HepG2 (cell line): ENCODE data around the gene RPGRIP1. TPM values are rescaled to one million over a fixed set of nuclear protein-coding genes. Genes with fewer than 3 reads are reported as not detected.

Source experiments
- ATF7-NPFF ChIP-seq: sonication (generic); formaldehyde crosslinking; IDR thresholded peaks from 2 replicates; pipeline ENCODE4 v1.8.1; 2023; ENCODE audit warnings: mild to moderate bottlenecking, low read depth, missing genetic modification reagents, moderate library complexity
- CHD4 ChIP-seq: fragments of 200-600 bp; sonication (generic); IDR thresholded peaks from 2 replicates; pipeline ENCODE4 v1.7.0; 2017; ENCODE audit warnings: mild to moderate bottlenecking, low read length, borderline replicate concordance
- ELF3 ChIP-seq: IDR thresholded peaks from 2 replicates; pipeline ENCODE4 v1.6.1; 2016; ENCODE audit warnings: missing genetic modification reagents, missing compliant biosample characterization
- ERF ChIP-seq: IDR thresholded peaks from 2 replicates; pipeline ENCODE4 v1.6.1; 2018; ENCODE audit warnings: missing biosample characterization, missing genetic modification reagents
- GPBP1L1 ChIP-seq: sonication (generic); formaldehyde crosslinking; IDR thresholded peaks from 2 replicates; pipeline ENCODE4 v1.5.0; 2020; ENCODE audit warnings: mild to moderate bottlenecking, missing genetic modification reagents
- IKZF5 ChIP-seq: IDR thresholded peaks from 2 replicates; pipeline ENCODE4 v1.6.1; 2018; ENCODE audit warnings: missing genetic modification reagents, mild to moderate bottlenecking, missing compliant biosample characterization
- KDM6A ChIP-seq: IDR thresholded peaks from 2 replicates; pipeline ENCODE4 v1.6.1; 2016; ENCODE audit warnings: low read depth
- LRRFIP1 ChIP-seq: sonication (generic); formaldehyde crosslinking; conservative IDR thresholded peaks from 2 replicates; pipeline ENCODE4 v1.4.0; 2020; ENCODE audit warnings: missing genetic modification reagents
- MXD1 ChIP-seq: sonication (generic); formaldehyde crosslinking; IDR thresholded peaks from 2 replicates; pipeline ENCODE4 v1.4.0; 2020; ENCODE audit warnings: mild to moderate bottlenecking, missing genetic modification reagents
- NCOA5 ChIP-seq: sonication (generic); formaldehyde crosslinking; IDR thresholded peaks from 2 replicates; pipeline ENCODE4 v1.4.0; 2020; ENCODE audit warnings: missing genetic modification reagents
- NR2F6 ChIP-seq, 2 experiments: IDR thresholded peaks; 2 replicates each; pipeline ENCODE4 v1.6.1; 2016; ENCODE audit warnings: antibody characterized with exemption in 1 of 2, mild to moderate bottlenecking in 1 of 2
- PRMT3 ChIP-seq: sonication (generic); formaldehyde crosslinking; IDR thresholded peaks from 2 replicates; pipeline ENCODE4 v1.8.1; 2022; ENCODE audit warnings: low read depth, mild to moderate bottlenecking, moderate library complexity, missing genetic modification reagents, borderline replicate concordance
- SAFB2 ChIP-seq: sonication (generic); formaldehyde crosslinking; IDR thresholded peaks from 2 replicates; pipeline ENCODE4 v1.5.1; 2020; ENCODE audit warnings: missing genetic modification reagents, low read depth, mild to moderate bottlenecking, borderline replicate concordance
- SMAD9 ChIP-seq: sonication (generic); formaldehyde crosslinking; IDR thresholded peaks from 2 replicates; pipeline ENCODE4 v1.5.1; 2020; ENCODE audit warnings: mild to moderate bottlenecking, missing genetic modification reagents
- SNAI1 ChIP-seq: sonication (generic); formaldehyde crosslinking; IDR thresholded peaks from 2 replicates; pipeline ENCODE4 v1.5.0; 2020; ENCODE audit warnings: mild to moderate bottlenecking, missing genetic modification reagents, borderline replicate concordance
- SRSF1 ChIP-seq: fragments of 200-400 bp; formaldehyde crosslinking; optimal IDR thresholded peaks from 2 replicates; pipeline ENCODE3; 2017; ENCODE audit warnings: mild to moderate bottlenecking, low read depth, low read length, moderate library complexity
- ZNF552 ChIP-seq: sonication (generic); formaldehyde crosslinking; IDR thresholded peaks from 2 replicates; pipeline ENCODE4 v1.9.0; 2022; ENCODE audit warnings: missing genetic modification reagents, mild to moderate bottlenecking, borderline replicate concordance
- ZNF609 ChIP-seq: sonication (generic); formaldehyde crosslinking; IDR thresholded peaks from 2 replicates; pipeline ENCODE4 v1.4.0; 2020; ENCODE audit warnings: mild to moderate bottlenecking, missing genetic modification reagents, borderline replicate concordance
- ZNF619 ChIP-seq: sonication (generic); formaldehyde crosslinking; IDR thresholded peaks from 2 replicates; pipeline ENCODE4 v1.4.0; 2020; ENCODE audit warnings: mild to moderate bottlenecking, missing genetic modification reagents
- polyA plus RNA-seq, 8 experiments: library from polyadenylated mRNA; depleted of rRNA in 3 of 8; stranded (reverse) in 7 of 8; unstranded in 1 of 8; fragments of >200 nt; fragmentation: Illumina TruSeq in 4 of 8; extraction: Trizol in 4 of 8; gene quantifications; 2 replicates each; pipeline versions ENCODE4 v1.2.1 to v1.2.3, GENCODE V29; 2011 to 2016; ENCODE audit warnings: low read depth in 4 of 8, missing spikeins in 1 of 8, mixed read lengths in 1 of 8; ENCODE audit not compliant: insufficient read depth in 1 of 8
- total RNA-seq, 5 experiments: library from RNA; depleted of rRNA; stranded (reverse); fragments of >200 nt; fragmentation: Illumina TruSeq; extraction: Trizol; gene quantifications; 2 replicates each; pipeline ENCODE4 v1.2.3, GENCODE V29; 2016; ENCODE audit warnings: low read depth in 1 of 5

RPGRIP1 gene
- total and polyA plus RNA-seq, 2 of the 13 experiments (the other 11 are each of a cell fraction or from before 2014, with no cell fraction given), result 0.13 to 1.1 TPM

- TF ChIP-seq ZNF609 (CRISPR knock-in tag), result no peak
- no peak for TF ChIP-seq KDM6A
- 0 out of 2 replicates have a peak, but pooled peaks have one; percentile 6 for TF ChIP-seq IKZF5
- 0 out of 2 replicates have a peak, but pooled peaks have one; percentile 5 for TF ChIP-seq ATF7-NPFF (CRISPR knock-in tag)
- TF ChIP-seq SAFB2 (CRISPR knock-in tag), result no peak
- TF ChIP-seq ZNF552 (CRISPR knock-in tag), result no peak
- TF ChIP-seq ERF (CRISPR knock-in tag), result peak; percentile 14; the same call in 1 of the 2 replicates
- TF ChIP-seq SNAI1 (CRISPR knock-in tag), result no peak
- no peak for TF ChIP-seq MXD1 (CRISPR knock-in tag)
- TF ChIP-seq CHD4, result no peak
- peak; percentile 48 for TF ChIP-seq NR2F6 (IDR thresholded peaks at IDR 0.05)
- TF ChIP-seq NR2F6 (CRISPR knock-in tag; IDR thresholded peaks at IDR 0.05), result 0 out of 2 replicates have a peak, but pooled peaks have one; percentile 17
- TF ChIP-seq NCOA5 (CRISPR knock-in tag), result no peak
- TF ChIP-seq ELF3, result no peak
- TF ChIP-seq SMAD9 (CRISPR knock-in tag), result no peak
- no peak for TF ChIP-seq GPBP1L1 (CRISPR knock-in tag)
- 0 out of 2 replicates have a peak, but pooled peaks have one; percentile 63 for TF ChIP-seq ZNF619 (CRISPR knock-in tag)
- TF ChIP-seq SRSF1, result no peak
- TF ChIP-seq LRRFIP1 (CRISPR knock-in tag), result no peak
- TF ChIP-seq PRMT3 (CRISPR knock-in tag), result no peak
Observed at GRCh38 chr14:21238823-21239518, 40.9 kb upstream of the RPGRIP1 start (continued).
